Activated gamma-delta T cell treated with anti-CD3 and anti-CD28 coated beads, Interleukin-2, amount 50 U/mL, for 16 hours (primary cell): ENCODE data around the gene CXCL16.
"Not testable (repeated sequence)": the region's sequence is repeated elsewhere in the genome, so short reads cannot be mapped to it uniquely, and the experiment has no call there.

Source experiments
- DNase-seq: peaks from one replicate; pipeline ENCODE4 v3.0.0-alpha.2; 2020; ENCODE audit warnings: low read depth

Gene CXCL16

GRCh38 chr17:4696437-4696805 is 43.3 kb downstream of the CXCL16 start:
- DNase-seq = no peak

- no peak for DNase-seq
Measured at GRCh38 chr17:4693416-4693815, 46.3 kb downstream of the CXCL16 start.

- DNase-seq = no peak
Measured at GRCh38 chr17:4691686-4692085, 48.0 kb downstream of the CXCL16 start.

- no peak for DNase-seq
Measured at GRCh38 chr17:4690745-4691144, 49.0 kb downstream of the CXCL16 start.

GRCh38 chr17:4689872-4690271 is 49.9 kb downstream of the CXCL16 start:
- not testable (repeated sequence) for DNase-seq

- not testable (repeated sequence) for DNase-seq
Measured at GRCh38 chr17:4683739-4684138, 56.0 kb downstream of the CXCL16 start.
